ENCODE results near the gene LIPE. TPM values are rescaled to one million over a fixed set of nuclear protein-coding genes. Genes with fewer than 3 reads are reported as not detected.

The LIPE gene
- total RNA-seq, 1 experiment from 2014 or later = 17.1 TPM

DNA sequence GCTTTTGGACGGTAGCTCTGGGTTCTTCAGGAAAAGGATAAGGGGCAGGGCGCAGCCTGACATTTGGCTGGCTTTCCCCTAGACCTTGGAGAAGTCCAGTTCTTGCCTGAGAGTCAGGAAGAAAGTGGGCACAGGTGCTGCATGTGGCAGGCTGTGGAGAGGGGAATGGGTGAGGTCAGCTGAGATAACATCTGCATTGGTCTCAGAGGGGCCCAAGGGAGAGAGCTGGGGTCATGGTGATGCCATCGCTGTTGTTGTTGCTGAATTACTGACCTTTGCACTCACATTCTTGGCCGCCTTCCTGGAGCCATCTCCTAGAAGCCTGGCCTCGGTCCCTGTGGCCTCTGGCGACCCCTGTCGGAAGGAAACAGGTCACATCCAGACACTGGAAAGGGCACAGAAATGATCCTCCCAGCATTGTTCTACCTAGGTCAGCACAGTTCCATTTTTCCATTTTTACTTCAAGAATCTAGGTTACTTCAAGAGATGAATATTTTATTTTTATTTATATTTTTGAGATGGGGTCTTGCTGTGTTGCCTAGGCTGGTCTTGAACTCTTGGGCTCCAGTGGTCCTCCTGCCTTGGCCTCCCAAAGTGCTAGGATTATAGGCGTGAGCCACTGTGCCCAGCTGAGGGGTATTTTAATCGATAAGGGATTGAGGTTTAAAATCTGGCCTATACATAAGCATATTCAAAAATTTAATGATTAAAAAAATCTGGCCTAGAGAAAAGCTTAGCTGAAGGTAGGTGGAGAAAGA lies 6.5 kb upstream of the LIPE start:
- peaks cover 4% of the 10 kb centered on the region for H3K36me3 Mint-ChIP-seq (ENCODE audit: insufficient read depth, unreplicated experiment)
- no peak overlapping the region for H3K4me3 Mint-ChIP-seq (ENCODE audit: low read depth, unreplicated experiment)
- TF ChIP-seq, protein P1, sequence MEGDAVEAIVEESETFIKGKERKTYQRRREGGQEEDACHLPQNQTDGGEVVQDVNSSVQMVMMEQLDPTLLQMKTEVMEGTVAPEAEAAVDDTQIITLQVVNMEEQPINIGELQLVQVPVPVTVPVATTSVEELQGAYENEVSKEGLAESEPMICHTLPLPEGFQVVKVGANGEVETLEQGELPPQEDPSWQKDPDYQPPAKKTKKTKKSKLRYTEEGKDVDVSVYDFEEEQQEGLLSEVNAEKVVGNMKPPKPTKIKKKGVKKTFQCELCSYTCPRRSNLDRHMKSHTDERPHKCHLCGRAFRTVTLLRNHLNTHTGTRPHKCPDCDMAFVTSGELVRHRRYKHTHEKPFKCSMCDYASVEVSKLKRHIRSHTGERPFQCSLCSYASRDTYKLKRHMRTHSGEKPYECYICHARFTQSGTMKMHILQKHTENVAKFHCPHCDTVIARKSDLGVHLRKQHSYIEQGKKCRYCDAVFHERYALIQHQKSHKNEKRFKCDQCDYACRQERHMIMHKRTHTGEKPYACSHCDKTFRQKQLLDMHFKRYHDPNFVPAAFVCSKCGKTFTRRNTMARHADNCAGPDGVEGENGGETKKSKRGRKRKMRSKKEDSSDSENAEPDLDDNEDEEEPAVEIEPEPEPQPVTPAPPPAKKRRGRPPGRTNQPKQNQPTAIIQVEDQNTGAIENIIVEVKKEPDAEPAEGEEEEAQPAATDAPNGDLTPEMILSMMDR (IDR thresholded peaks at IDR 0.05; ENCODE audit: unreplicated experiment) = peak; percentile 84
- CTCF ChIA-PET = interaction anchor here (0.7 to 1.0 kb wide), 3 partner anchors 10 to 54 kb away, joined by 3 to 4 read pairs (median 3); no protein-coding TSS in a partner anchor
- H3K27ac Mint-ChIP-seq (ENCODE audit: unreplicated experiment) = no peak overlapping the region
- no peaks in the 10 kb centered on the region for H3K27me3 Mint-ChIP-seq (ENCODE audit: unreplicated experiment)
- no TSS peak for BruUV-seq (replicated peaks)
- intact Hi-C loops (cut with micrococcal nuclease; ENCODE audit: unreplicated experiment) = loop anchor here (2.0 kb wide), 1 partner anchor 325 kb away; no protein-coding TSS in a partner anchor
- H3K4me1 Mint-ChIP-seq (ENCODE audit: low read depth, unreplicated experiment) = peaks cover 19% of the 10 kb centered on the region
- H3K9me3 Mint-ChIP-seq (ENCODE audit: low read depth, unreplicated experiment) = no peaks in the 10 kb centered on the region
- DNase-seq = peak; percentile 88

DNA sequence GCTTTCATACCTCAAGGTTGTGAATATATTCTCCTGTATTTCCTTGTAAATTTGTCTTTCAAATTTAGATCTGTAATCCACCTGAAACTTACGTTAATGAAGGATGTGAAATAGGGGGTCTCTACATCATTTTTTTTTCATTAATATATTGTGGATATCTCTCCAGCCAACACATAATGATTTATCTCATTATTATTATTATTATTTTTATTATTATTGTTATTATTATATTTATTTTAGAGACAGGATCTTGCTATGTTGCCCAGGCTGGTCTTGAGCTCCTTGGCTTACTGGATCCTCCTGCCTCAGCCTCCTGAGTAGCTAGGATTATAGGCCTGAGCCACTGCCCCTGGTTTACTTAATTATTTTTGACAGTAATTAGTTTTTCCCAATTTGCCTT lies 4.3 kb upstream of the LIPE start:
- H3K4me1 Mint-ChIP-seq (ENCODE audit: low read depth, unreplicated experiment) = peaks cover 12% of the 10 kb centered on the region

DNA sequence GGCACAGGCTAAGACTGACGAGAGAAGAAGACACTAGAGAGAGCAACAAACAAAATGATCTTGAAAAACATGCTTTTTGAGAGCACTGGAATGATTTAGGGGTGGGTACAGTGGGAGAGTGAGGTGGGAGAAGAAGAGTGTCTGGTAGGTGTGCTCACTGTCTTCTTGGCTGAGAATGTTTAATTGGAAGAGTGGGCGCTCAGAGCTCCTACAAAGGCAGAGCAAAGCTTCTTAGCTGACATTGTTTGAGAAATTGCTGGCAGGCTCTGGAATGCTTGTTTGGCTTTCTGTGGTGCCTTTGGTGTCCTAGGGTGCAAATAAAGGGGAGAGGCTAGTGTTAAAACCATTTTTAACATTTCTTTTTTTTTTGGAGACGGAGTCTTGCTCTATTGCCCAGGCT lies 1.5 kb upstream of the LIPE start:
- H3K4me1 Mint-ChIP-seq (ENCODE audit: low read depth, unreplicated experiment) = peaks cover 11% of the 10 kb centered on the region
- H3K27me3 Mint-ChIP-seq (ENCODE audit: unreplicated experiment) = no peaks in the 10 kb centered on the region
- no peak overlapping the region for H3K4me3 Mint-ChIP-seq (ENCODE audit: low read depth, unreplicated experiment)
- H3K9me3 Mint-ChIP-seq (ENCODE audit: low read depth, unreplicated experiment) = no peaks in the 10 kb centered on the region
- intact Hi-C loops (cut with micrococcal nuclease; ENCODE audit: unreplicated experiment) = no loop called here
- TF ChIP-seq, protein P1 (IDR thresholded peaks at IDR 0.05; ENCODE audit: unreplicated experiment) = no peak
- no peak overlapping the region for H3K27ac Mint-ChIP-seq (ENCODE audit: unreplicated experiment)
- BruUV-seq (replicated peaks) = no TSS peak
- peaks cover 13% of the 10 kb centered on the region for H3K36me3 Mint-ChIP-seq (ENCODE audit: insufficient read depth, unreplicated experiment)
- DNase-seq = no peak
- CTCF ChIA-PET = no interaction called here

More for the DNA sequence above, 4.3 kb upstream of the LIPE start:
- no peaks in the 10 kb centered on the region for H3K9me3 Mint-ChIP-seq (ENCODE audit: low read depth, unreplicated experiment)
- no peak overlapping the region for H3K27ac Mint-ChIP-seq (ENCODE audit: unreplicated experiment)
- no peaks in the 10 kb centered on the region for H3K27me3 Mint-ChIP-seq (ENCODE audit: unreplicated experiment)
- DNase-seq = no peak
- CTCF ChIA-PET = interaction anchor here (1.4 kb wide), 1 partner anchor 10 kb away, joined by 3 read pairs; no protein-coding TSS in a partner anchor
- H3K4me3 Mint-ChIP-seq (ENCODE audit: low read depth, unreplicated experiment) = no peak overlapping the region
- intact Hi-C loops (cut with micrococcal nuclease; ENCODE audit: unreplicated experiment) = no loop called here
- peaks cover 4% of the 10 kb centered on the region for H3K36me3 Mint-ChIP-seq (ENCODE audit: insufficient read depth, unreplicated experiment)
- no TSS peak for BruUV-seq (replicated peaks)
- TF ChIP-seq, protein P1 (IDR thresholded peaks at IDR 0.05; ENCODE audit: unreplicated experiment) = no peak

DNA sequence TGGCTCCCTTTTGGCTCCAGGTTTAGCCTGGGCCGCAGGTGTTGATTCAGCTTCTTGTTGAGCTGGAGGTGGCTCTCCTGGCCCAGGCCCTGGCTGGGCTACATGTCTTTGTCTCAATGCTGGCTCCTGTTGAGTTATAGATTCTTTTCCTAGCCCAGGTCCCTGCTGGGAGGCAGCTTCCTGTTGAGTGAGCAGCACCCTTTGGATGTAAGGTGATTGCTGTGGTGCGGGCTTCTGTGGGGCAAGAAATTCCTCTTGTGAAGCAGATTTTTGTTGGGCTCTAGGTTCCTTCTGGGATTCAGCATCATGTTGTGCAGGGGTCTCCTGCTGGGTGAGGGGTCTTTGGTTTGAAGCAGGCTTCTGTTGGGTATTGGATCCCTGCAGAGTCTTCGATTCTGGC lies 545 bp downstream of the LIPE start:
- CTCF ChIA-PET = no interaction called here
- peaks cover 26% of the 10 kb centered on the region for H3K36me3 Mint-ChIP-seq (ENCODE audit: insufficient read depth, unreplicated experiment)
- no peak overlapping the region for H3K27ac Mint-ChIP-seq (ENCODE audit: unreplicated experiment)
- peaks cover 16% of the 10 kb centered on the region for H3K4me1 Mint-ChIP-seq (ENCODE audit: low read depth, unreplicated experiment)
- no peak for DNase-seq
- H3K27me3 Mint-ChIP-seq (ENCODE audit: unreplicated experiment) = no peaks in the 10 kb centered on the region
- BruUV-seq (replicated peaks) = no TSS peak
- intact Hi-C loops (cut with micrococcal nuclease; ENCODE audit: unreplicated experiment) = no loop called here
- TF ChIP-seq, protein P1 (IDR thresholded peaks at IDR 0.05; ENCODE audit: unreplicated experiment) = no peak
- no peaks in the 10 kb centered on the region for H3K9me3 Mint-ChIP-seq (ENCODE audit: low read depth, unreplicated experiment)
- no peak overlapping the region for H3K4me3 Mint-ChIP-seq (ENCODE audit: low read depth, unreplicated experiment)
